Measurements from ENCODE around the gene SLC35G4.

GRCh38 chr18:11577271-11578112, 31.9 kb upstream of the SLC35G4 start:
- TF ChIP-seq, protein P1, sequence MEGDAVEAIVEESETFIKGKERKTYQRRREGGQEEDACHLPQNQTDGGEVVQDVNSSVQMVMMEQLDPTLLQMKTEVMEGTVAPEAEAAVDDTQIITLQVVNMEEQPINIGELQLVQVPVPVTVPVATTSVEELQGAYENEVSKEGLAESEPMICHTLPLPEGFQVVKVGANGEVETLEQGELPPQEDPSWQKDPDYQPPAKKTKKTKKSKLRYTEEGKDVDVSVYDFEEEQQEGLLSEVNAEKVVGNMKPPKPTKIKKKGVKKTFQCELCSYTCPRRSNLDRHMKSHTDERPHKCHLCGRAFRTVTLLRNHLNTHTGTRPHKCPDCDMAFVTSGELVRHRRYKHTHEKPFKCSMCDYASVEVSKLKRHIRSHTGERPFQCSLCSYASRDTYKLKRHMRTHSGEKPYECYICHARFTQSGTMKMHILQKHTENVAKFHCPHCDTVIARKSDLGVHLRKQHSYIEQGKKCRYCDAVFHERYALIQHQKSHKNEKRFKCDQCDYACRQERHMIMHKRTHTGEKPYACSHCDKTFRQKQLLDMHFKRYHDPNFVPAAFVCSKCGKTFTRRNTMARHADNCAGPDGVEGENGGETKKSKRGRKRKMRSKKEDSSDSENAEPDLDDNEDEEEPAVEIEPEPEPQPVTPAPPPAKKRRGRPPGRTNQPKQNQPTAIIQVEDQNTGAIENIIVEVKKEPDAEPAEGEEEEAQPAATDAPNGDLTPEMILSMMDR (conservative IDR thresholded peaks at IDR 0.05; ENCODE audit: low read length): no peak
- no peak for TF ChIP-seq EZH2phosphoT487 (IDR thresholded peaks at IDR 0.05; ENCODE audit: borderline replicate concordance, low read depth, low read length)

Data from OCI-LY7 (cell line).